HepG2 (cell line): ENCODE measurements around the gene NME1. TPM values are rescaled to one million over a fixed set of nuclear protein-coding genes. Genes with fewer than 3 reads are reported as not detected.

Source experiments
- BCL6 ChIP-seq: IDR thresholded peaks from 2 replicates; pipeline ENCODE4 v1.6.1; 2016; ENCODE audit warnings: missing genetic modification reagents, missing compliant biosample characterization
- BORCS8-MEF2B ChIP-seq: sonication (generic); formaldehyde crosslinking; IDR thresholded peaks from 2 replicates; pipeline ENCODE4 v1.8.0; 2022; ENCODE audit warnings: mild to moderate bottlenecking, missing genetic modification reagents
- CBX1 ChIP-seq: IDR thresholded peaks from one replicate; pipeline ENCODE4 v1.6.1; 2016; ENCODE audit warnings: antibody characterized with exemption, low read depth
- E2F1 ChIP-seq: sonication (generic); formaldehyde crosslinking; IDR thresholded peaks from 2 replicates; pipeline ENCODE4 v1.5.0; 2020; ENCODE audit warnings: missing genetic modification reagents
- EHMT2 ChIP-seq: fragments of 200-600 bp; sonication (generic); IDR thresholded peaks from 2 replicates; pipeline ENCODE4 v1.7.0; 2017; ENCODE audit warnings: antibody characterized with exemption, low read depth, low read length, borderline replicate concordance
- EZH2 ChIP-seq: conservative IDR thresholded peaks from 2 replicates; pipeline ENCODE4 v1.6.1; 2012; ENCODE audit warnings: mild to moderate bottlenecking, low read depth, low read length, moderate library complexity
- FLYWCH1 ChIP-seq: sonication (generic); formaldehyde crosslinking; IDR thresholded peaks from 2 replicates; pipeline ENCODE4 v1.8.1; 2023; ENCODE audit warnings: mild to moderate bottlenecking, missing genetic modification reagents
- HMG20A ChIP-seq: IDR thresholded peaks from 2 replicates; pipeline ENCODE4 v1.6.1; 2016; ENCODE audit warnings: borderline replicate concordance
- HOMEZ ChIP-seq: IDR thresholded peaks from 2 replicates; pipeline ENCODE4 v1.6.1; 2016; ENCODE audit warnings: low read depth
- MATR3 ChIP-seq: sonication (generic); formaldehyde crosslinking; IDR thresholded peaks from 2 replicates; pipeline ENCODE4 v1.4.0; 2020; ENCODE audit warnings: missing genetic modification reagents
- NR2F1 ChIP-seq, 2 experiments: fragments of 450-650 bp in 1 of 2; formaldehyde crosslinking in 1 of 2; IDR thresholded peaks; 2 replicates each; pipeline versions ENCODE4 v1.5.0 to v1.6.1; 2016 to 2020; ENCODE audit warnings: mild to moderate bottlenecking in 1 of 2, missing compliant biosample characterization in 1 of 2, missing genetic modification reagents in 1 of 2, moderate library complexity in 1 of 2
- PAX8 ChIP-seq: sonication (generic); formaldehyde crosslinking; IDR thresholded peaks from 2 replicates; pipeline ENCODE4 v1.8.0; 2022; ENCODE audit warnings: mild to moderate bottlenecking, missing genetic modification reagents, borderline replicate concordance
- PRPF4 ChIP-seq: fragments of 200-400 bp; formaldehyde crosslinking; IDR thresholded peaks from 2 replicates; pipeline ENCODE4 v1.6.1; 2016; ENCODE audit warnings: low read length, low read depth; ENCODE audit not compliant: poor library complexity, severe bottlenecking
- RXRA ChIP-seq: sonication (generic); formaldehyde crosslinking; IDR thresholded peaks from 2 replicates; pipeline ENCODE4 v1.5.1; 2020; ENCODE audit warnings: missing genetic modification reagents
- SKI ChIP-seq: fragments of 450-650 bp; IDR thresholded peaks from one replicate; pipeline ENCODE4 v1.6.1; 2018; ENCODE audit warnings: mild to moderate bottlenecking; ENCODE audit not compliant: partially characterized antibody
- TCF7 ChIP-seq: sonication (generic); IDR thresholded peaks from 2 replicates; pipeline ENCODE4 v1.6.1; 2016; ENCODE audit warnings: antibody characterized with exemption, low read depth
- ZNF10 ChIP-seq: sonication (generic); formaldehyde crosslinking; IDR thresholded peaks from 2 replicates; pipeline ENCODE4 v1.4.0; 2020; ENCODE audit warnings: mild to moderate bottlenecking, low read depth, missing genetic modification reagents, borderline replicate concordance
- ZNF225 ChIP-seq: sonication (generic); formaldehyde crosslinking; IDR thresholded peaks from 2 replicates; pipeline ENCODE4 v1.4.0; 2020; ENCODE audit warnings: mild to moderate bottlenecking, missing genetic modification reagents
- ZNF33B ChIP-seq: sonication (generic); formaldehyde crosslinking; IDR thresholded peaks from 2 replicates; pipeline ENCODE4 v1.5.1; 2020; ENCODE audit warnings: mild to moderate bottlenecking, missing genetic modification reagents
- ZNF484 ChIP-seq: sonication (generic); formaldehyde crosslinking; IDR thresholded peaks from 2 replicates; pipeline ENCODE4 v1.5.1; 2020; ENCODE audit warnings: mild to moderate bottlenecking, low read depth, missing genetic modification reagents, borderline replicate concordance
- ZNF547 ChIP-seq: sonication (generic); formaldehyde crosslinking; IDR thresholded peaks from 2 replicates; pipeline ENCODE4 v1.5.1; 2020; ENCODE audit warnings: mild to moderate bottlenecking, missing genetic modification reagents
- ZNF572 ChIP-seq: sonication (generic); formaldehyde crosslinking; IDR thresholded peaks from 2 replicates; pipeline ENCODE4 v1.5.1; 2020; ENCODE audit warnings: mild to moderate bottlenecking, missing genetic modification reagents
- ZNF607 ChIP-seq: sonication (generic); formaldehyde crosslinking; IDR thresholded peaks from 2 replicates; pipeline ENCODE4 v1.5.1; 2020; ENCODE audit warnings: missing genetic modification reagents, mild to moderate bottlenecking, borderline replicate concordance
- polyA plus RNA-seq, 8 experiments: library from polyadenylated mRNA; depleted of rRNA in 3 of 8; stranded (reverse) in 7 of 8; unstranded in 1 of 8; fragments of >200 nt; fragmentation: Illumina TruSeq in 4 of 8; extraction: Trizol in 4 of 8; gene quantifications; 2 replicates each; pipeline versions ENCODE4 v1.2.1 to v1.2.3, GENCODE V29; 2011 to 2016; ENCODE audit warnings: low read depth in 4 of 8, missing spikeins in 1 of 8, mixed read lengths in 1 of 8; ENCODE audit not compliant: insufficient read depth in 1 of 8
- total RNA-seq, 5 experiments: library from RNA; depleted of rRNA; stranded (reverse); fragments of >200 nt; fragmentation: Illumina TruSeq; extraction: Trizol; gene quantifications; 2 replicates each; pipeline ENCODE4 v1.2.3, GENCODE V29; 2016; ENCODE audit warnings: low read depth in 1 of 5
- TF ChIP-seq, protein P1 (sequence below): sonication (generic); formaldehyde crosslinking; IDR thresholded peaks from 2 replicates; pipeline ENCODE4 v1.4.0; 2020; ENCODE audit warnings: mild to moderate bottlenecking, missing genetic modification reagents
- TF ChIP-seq, protein P2 (sequence below): sonication (generic); formaldehyde crosslinking; IDR thresholded peaks from 2 replicates; pipeline ENCODE4 v1.8.0; 2022; ENCODE audit warnings: mild to moderate bottlenecking, missing genetic modification reagents

The NME1 gene
- total and polyA plus RNA-seq, 2 of the 13 experiments (the other 11 are each of a cell fraction or from before 2014, with no cell fraction given) = 295 to 516 TPM

DNA sequence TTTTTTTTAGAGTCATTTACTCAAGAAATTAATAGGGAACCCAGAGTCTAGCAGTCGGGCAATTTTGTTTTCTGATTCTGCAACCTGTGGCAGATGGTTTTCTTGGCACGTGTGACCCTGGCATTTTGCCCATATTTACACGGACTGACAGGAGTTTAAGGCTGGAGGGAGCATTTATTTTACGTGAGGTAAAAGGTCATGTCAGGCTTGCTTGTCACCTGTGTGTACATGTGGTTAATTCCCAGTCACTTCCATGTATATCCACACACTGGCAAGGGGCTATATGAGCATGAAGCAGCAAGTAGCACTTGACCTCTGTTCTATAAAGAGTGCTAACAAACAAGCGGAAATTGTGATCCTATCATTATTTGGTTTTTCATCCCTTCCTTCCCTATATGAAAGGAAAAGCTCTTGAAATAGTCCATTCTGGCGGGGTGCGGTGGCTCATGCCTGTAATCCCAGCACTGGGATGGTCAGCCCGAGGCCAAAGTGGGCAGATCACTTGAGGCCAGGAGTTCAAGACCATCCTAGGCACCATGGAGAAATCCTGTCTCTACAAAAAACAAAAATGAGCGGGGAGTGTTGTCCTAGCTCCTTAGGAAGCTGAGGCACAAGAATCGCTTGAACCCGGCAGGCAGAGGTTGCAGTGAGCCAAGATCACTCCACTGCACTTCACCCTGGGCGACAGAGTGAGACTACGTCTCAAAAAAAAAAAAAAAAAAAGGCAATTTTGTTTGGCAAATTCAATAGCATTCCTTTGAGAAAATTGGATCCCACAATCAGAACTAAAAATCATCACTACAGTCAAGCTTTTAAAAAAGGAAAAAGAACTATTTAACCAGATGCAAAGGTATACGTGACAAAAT, 34.8 kb upstream of the NME1 start (continued):
- TF ChIP-seq E2F1 (CRISPR knock-in tag) (no peak), PRPF4 (no peak), SKI (no peak), TCF7 (no peak), HMG20A (CRISPR knock-in tag) (no peak), NR2F1 (CRISPR knock-in tag; IDR thresholded peaks at IDR 0.05) (peak; percentile 24 to 48; a peak in 1 of 4 replicates), ZNF572 (CRISPR knock-in tag) (no peak), ZNF10 (CRISPR knock-in tag) (no peak), ZNF33B (CRISPR knock-in tag) (no peak), HOMEZ (CRISPR knock-in tag) (no peak), ZNF607 (CRISPR knock-in tag) (no peak), EHMT2 (no peak), ZNF225 (no peak), CBX1 (no peak), FLYWCH1 (CRISPR knock-in tag) (no peak), PAX8 (CRISPR knock-in tag) (no peak), MATR3 (CRISPR knock-in tag) (no peak), ZNF547 (CRISPR knock-in tag) (no peak), EZH2 (no peak), ZNF484 (CRISPR knock-in tag) (no peak), BORCS8-MEF2B (CRISPR knock-in tag) (no peak), BCL6 (CRISPR knock-in tag) (0 out of 2 replicates have a peak, but pooled peaks have one; percentile 27), RXRA (CRISPR knock-in tag) (peak; percentile 15; the same call in 1 of the 2 replicates)
- TF ChIP-seq, protein P1, sequence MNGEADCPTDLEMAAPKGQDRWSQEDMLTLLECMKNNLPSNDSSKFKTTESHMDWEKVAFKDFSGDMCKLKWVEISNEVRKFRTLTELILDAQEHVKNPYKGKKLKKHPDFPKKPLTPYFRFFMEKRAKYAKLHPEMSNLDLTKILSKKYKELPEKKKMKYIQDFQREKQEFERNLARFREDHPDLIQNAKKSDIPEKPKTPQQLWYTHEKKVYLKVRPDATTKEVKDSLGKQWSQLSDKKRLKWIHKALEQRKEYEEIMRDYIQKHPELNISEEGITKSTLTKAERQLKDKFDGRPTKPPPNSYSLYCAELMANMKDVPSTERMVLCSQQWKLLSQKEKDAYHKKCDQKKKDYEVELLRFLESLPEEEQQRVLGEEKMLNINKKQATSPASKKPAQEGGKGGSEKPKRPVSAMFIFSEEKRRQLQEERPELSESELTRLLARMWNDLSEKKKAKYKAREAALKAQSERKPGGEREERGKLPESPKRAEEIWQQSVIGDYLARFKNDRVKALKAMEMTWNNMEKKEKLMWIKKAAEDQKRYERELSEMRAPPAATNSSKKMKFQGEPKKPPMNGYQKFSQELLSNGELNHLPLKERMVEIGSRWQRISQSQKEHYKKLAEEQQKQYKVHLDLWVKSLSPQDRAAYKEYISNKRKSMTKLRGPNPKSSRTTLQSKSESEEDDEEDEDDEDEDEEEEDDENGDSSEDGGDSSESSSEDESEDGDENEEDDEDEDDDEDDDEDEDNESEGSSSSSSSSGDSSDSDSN (CRISPR knock-in tag) = no peak
- TF ChIP-seq, protein P2, sequence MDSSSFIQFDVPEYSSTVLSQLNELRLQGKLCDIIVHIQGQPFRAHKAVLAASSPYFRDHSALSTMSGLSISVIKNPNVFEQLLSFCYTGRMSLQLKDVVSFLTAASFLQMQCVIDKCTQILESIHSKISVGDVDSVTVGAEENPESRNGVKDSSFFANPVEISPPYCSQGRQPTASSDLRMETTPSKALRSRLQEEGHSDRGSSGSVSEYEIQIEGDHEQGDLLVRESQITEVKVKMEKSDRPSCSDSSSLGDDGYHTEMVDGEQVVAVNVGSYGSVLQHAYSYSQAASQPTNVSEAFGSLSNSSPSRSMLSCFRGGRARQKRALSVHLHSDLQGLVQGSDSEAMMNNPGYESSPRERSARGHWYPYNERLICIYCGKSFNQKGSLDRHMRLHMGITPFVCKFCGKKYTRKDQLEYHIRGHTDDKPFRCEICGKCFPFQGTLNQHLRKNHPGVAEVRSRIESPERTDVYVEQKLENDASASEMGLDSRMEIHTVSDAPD (CRISPR knock-in tag) = no peak
